Keratinocyte (primary cell): ENCODE results near the gene CHAF1A. TPM values are rescaled to one million over a fixed set of nuclear protein-coding genes. Genes with fewer than 3 reads are reported as not detected.

Source experiments
- DNase-seq: peaks from one replicate; pipeline ENCODE4 v3.0.0-alpha.2; 2011; ENCODE audit warnings: low read depth, missing footprints, low spot score
- FAIRE-seq: peaks from 2 replicates; lab custom pipeline; 2011; peaks lifted over from hg19 to GRCh38; lab: Jason Lieb, UNC
- H2AFZ ChIP-seq: 2 replicates; pipeline ENCODE4 v1.6.0; 2012; ENCODE audit warnings: low read length, control low read depth, inconsistent platforms; ENCODE audit not compliant: control insufficient read depth
- H3K27ac ChIP-seq: 2 replicates; pipeline ENCODE4 v1.5.1; 2011; ENCODE audit warnings: low read length; ENCODE audit not compliant: control insufficient read depth, insufficient read depth
- H3K27me3 ChIP-seq: 3 replicates; pipeline ENCODE4 v1.6.0; 2011; ENCODE audit warnings: low read length; ENCODE audit not compliant: control insufficient read depth, insufficient read depth; ENCODE audit errors: extremely low read depth
- H3K36me3 ChIP-seq, 2 experiments: 2 replicates in 1 of 2; 3 replicates in 1 of 2; pipeline ENCODE4 v1.5.1; 2011; ENCODE audit warnings: low read length in 2 of 2, mild to moderate bottlenecking in 1 of 2; ENCODE audit not compliant: control insufficient read depth in 2 of 2, insufficient read depth in 2 of 2; ENCODE audit errors: extremely low read depth in 1 of 2
- H3K4me1 ChIP-seq: 3 replicates; pipeline ENCODE4 v1.5.1; 2011; ENCODE audit warnings: low read length; ENCODE audit not compliant: control insufficient read depth, insufficient read depth; ENCODE audit errors: extremely low read depth
- H3K4me2 ChIP-seq: 3 replicates; pipeline ENCODE4 v1.6.0; 2011; ENCODE audit warnings: low read depth, low read length; ENCODE audit not compliant: control insufficient read depth, insufficient read depth; ENCODE audit errors: extremely low read depth
- H3K4me3 ChIP-seq, 3 experiments: fragments of 200-600 bp in 1 of 3; sonication (generic) in 1 of 3; 2 replicates in 2 of 3; 3 replicates in 1 of 3; pipeline ENCODE4 v1.5.1; 2011 to 2016; ENCODE audit warnings: low read length in 3 of 3, mild to moderate bottlenecking in 3 of 3, control low read depth in 2 of 3, inconsistent platforms in 1 of 3, low read depth in 1 of 3, mixed read lengths in 1 of 3, mixed run types in 1 of 3, moderate library complexity in 1 of 3; ENCODE audit not compliant: control insufficient read depth in 2 of 3, insufficient read depth in 2 of 3; ENCODE audit errors: extremely low read depth in 1 of 3
- H3K79me2 ChIP-seq: 2 replicates; pipeline ENCODE4 v1.6.0; 2012; ENCODE audit warnings: low read length; ENCODE audit not compliant: control insufficient read depth, insufficient read depth
- H3K9ac ChIP-seq: 3 replicates; pipeline ENCODE4 v1.6.0; 2011; ENCODE audit warnings: low read length; ENCODE audit not compliant: control insufficient read depth, insufficient read depth; ENCODE audit errors: extremely low read depth
- H3K9me1 ChIP-seq: 3 replicates; pipeline ENCODE4 v1.6.0; 2011; ENCODE audit warnings: low read length; ENCODE audit not compliant: control insufficient read depth, insufficient read depth; ENCODE audit errors: extremely low read depth
- H3K9me3 ChIP-seq: 2 replicates; pipeline ENCODE4 v1.5.1; 2012; ENCODE audit warnings: low read depth, low read length; ENCODE audit not compliant: control insufficient read depth
- H4K20me1 ChIP-seq: 3 replicates; pipeline ENCODE4 v1.6.0; 2011; ENCODE audit warnings: low read length; ENCODE audit not compliant: control insufficient read depth, insufficient read depth; ENCODE audit errors: extremely low read depth
- CTCF ChIP-seq, 3 experiments: IDR thresholded peaks in 1 of 3; conservative IDR thresholded peaks in 1 of 3; optimal IDR thresholded peaks in 1 of 3; 2 replicates in 2 of 3; 3 replicates in 1 of 3; pipeline versions ENCODE3 to v1.5.1; 2011; ENCODE audit warnings: low read length in 3 of 3, mild to moderate bottlenecking in 3 of 3, moderate library complexity in 2 of 3, control low read depth in 1 of 3, inconsistent platforms in 1 of 3; ENCODE audit not compliant: insufficient read depth in 2 of 3; ENCODE audit errors: extremely low read depth in 1 of 3
- EZH2 ChIP-seq: IDR thresholded peaks from one replicate; pipeline ENCODE4 v1.6.1; 2012; ENCODE audit warnings: inconsistent platforms, mild to moderate bottlenecking, low read length, moderate library complexity
- dilution Hi-C: fragments of 300-500 bp; cut with MboI; formaldehyde crosslinking; loops from one replicate; pipeline ENCODE4 v1.7.0; 2020; ENCODE audit warnings: low sequenced_read_pairs; ENCODE audit not compliant: extremely low pct_ligation_motif_present
- polyA plus RNA-seq, 5 experiments: library from polyadenylated mRNA; depleted of rRNA in 3 of 5; stranded (reverse) in 3 of 5; stranded (forward) in 1 of 5; unstranded in 1 of 5; fragments of >200 nt; gene quantifications; 1 replicate in 1 of 5; 2 replicates in 3 of 5; 3 replicates in 1 of 5; pipeline versions ENCODE4 v1.2.1 to v1.2.3, GENCODE V29; 2011 to 2012; ENCODE audit warnings: missing spikeins in 2 of 5, low read depth in 1 of 5, low replicate concordance in 1 of 5

CHAF1A gene
- polyA plus RNA-seq, 1 donor (not counting 4 experiments of a cell fraction or from before 2014, with no cell fraction given): 10.6 TPM

- Histone ChIP-seq H3K4me3 (no peak overlapping the region), H3K36me3 (peaks cover 21 to 30% of the 10 kb centered on the region in 2 experiments), H2AFZ (no peak overlapping the region), H3K4me2 (no peak overlapping the region), H3K9ac (no peak overlapping the region), H3K27ac (no peak overlapping the region), H3K27me3 (no peaks in the 10 kb centered on the region), H3K79me2 (no peaks in the 10 kb centered on the region), H3K9me1 (no peaks in the 10 kb centered on the region), H4K20me1 (no peaks in the 10 kb centered on the region), H3K4me1 (no peaks in the 10 kb centered on the region), H3K9me3 (no peaks in the 10 kb centered on the region)
- dilution Hi-C loops: no loop called here
- TF ChIP-seq CTCF (optimal IDR thresholded peaks at IDR 0.05 in 1 of 3, IDR thresholded peaks at IDR 0.05 in 1 of 3, conservative IDR thresholded peaks at IDR 0.05 in 1 of 3; ENCODE audit: extremely low read depth in 1 of 3, insufficient read depth in 2 of 3, low read length in 3 of 3) (no peak), EZH2 (no peak)
- DNase-seq (no peak), FAIRE-seq (no peak)
These were observed 27.3 kb downstream of the CHAF1A start for GRCh38 chr19:4429771-4430171.

- H3K4me2 ChIP-seq: no peak overlapping the region
- H3K9me1 ChIP-seq: no peaks in the 10 kb centered on the region
- no peak overlapping the region for H2AFZ ChIP-seq
- H3K4me3 ChIP-seq: no peak overlapping the region
- FAIRE-seq (no peak), DNase-seq (no peak)
- H3K27ac ChIP-seq: no peak overlapping the region
- no peaks in the 10 kb centered on the region for H3K79me2 ChIP-seq
- dilution Hi-C loops: no loop called here
- no peaks in the 10 kb centered on the region for H3K9me3 ChIP-seq
- H3K9ac ChIP-seq: no peak overlapping the region
- H3K36me3 ChIP-seq: peaks cover 21 to 31% of the 10 kb centered on the region in 2 experiments
- H3K4me1 ChIP-seq: no peaks in the 10 kb centered on the region
- H4K20me1 ChIP-seq: no peaks in the 10 kb centered on the region
- TF ChIP-seq CTCF (optimal IDR thresholded peaks at IDR 0.05 in 1 of 3, IDR thresholded peaks at IDR 0.05 in 1 of 3, conservative IDR thresholded peaks at IDR 0.05 in 1 of 3; ENCODE audit: extremely low read depth in 1 of 3, insufficient read depth in 2 of 3, low read length in 3 of 3) (no peak), EZH2 (no peak)
- no peaks in the 10 kb centered on the region for H3K27me3 ChIP-seq
These were observed 28.3 kb downstream of the CHAF1A start for GRCh38 chr19:4430760-4431159.
